K562 (cell line): ENCODE measurements around the gene ACSM6. TPM values are rescaled to one million over a fixed set of nuclear protein-coding genes. Genes with fewer than 3 reads are reported as not detected.

Experiments used
- ATAC-seq: fragments of 200-7000 bp; cut with Tn5 transposase; 3 replicates; pipeline ENCODE4 v1.9.1; 2020; ENCODE audit warnings: moderate library complexity
- BruUV-seq: library from RNA; stranded (reverse); fragments of 400-500 nt; replicated peaks from 2 replicates; lab custom pipeline; 2021; lab: Mats Ljungman, UMichigan
- CTCF ChIA-PET: fragments of 300-600 bp; formaldehyde crosslinking; extraction: SDS; loops from one replicate; lab custom pipeline; 2021; ENCODE audit warnings: low intra/inter-chr PET ratio; lab: Yijun Ruan, JAX
- POLR2A ChIA-PET: fragments of 300-600, 350-650 bp; sonication (Branson Sonifier 250); formaldehyde crosslinking; extraction: SDS; loops from one replicate; lab custom pipeline; 2021; ENCODE audit warnings: antibody characterized with exemption, inconsistent platforms; lab: Yijun Ruan, JAX
- DNase-seq, 4 experiments: peaks; one replicate each; pipeline versions ENCODE4 v3.0.0 to v3.0.0-alpha.2; 2011 to 2018; ENCODE audit warnings: low spot score in 3 of 4, mixed read lengths in 3 of 4; ENCODE audit errors: extremely low read depth in 1 of 4
- FAIRE-seq: peaks from 2 replicates; lab custom pipeline; 2011; peaks lifted over from hg19 to GRCh38; lab: Jason Lieb, UNC
- H2AFZ ChIP-seq: 2 replicates; pipeline ENCODE4 v1.6.0; 2011; ENCODE audit warnings: low read depth, low read length, control low read depth, inconsistent platforms
- H3K27ac ChIP-seq: fragments of 200-600 bp; 3 replicates; pipeline ENCODE4 v1.8.0; 2011; ENCODE audit warnings: low read depth, mild to moderate bottlenecking, control low read depth, inconsistent platforms, low read length, moderate library complexity, mixed read lengths; ENCODE audit errors: extremely low read depth
- H3K27me3 ChIP-seq, 2 experiments: fragments of 300-600 bp in 1 of 2; 2 replicates in 1 of 2; 3 replicates in 1 of 2; pipeline versions ENCODE4 v1.6.0 to v1.8.0; 2011; ENCODE audit warnings: inconsistent platforms in 2 of 2, low read length in 2 of 2, mild to moderate bottlenecking in 1 of 2, mixed read lengths in 1 of 2, moderate library complexity in 1 of 2; ENCODE audit not compliant: control insufficient read depth in 2 of 2, insufficient read depth in 2 of 2
- H3K36me3 ChIP-seq: fragments of 300-600 bp; 3 replicates; pipeline ENCODE4 v1.8.0; 2011; ENCODE audit warnings: mild to moderate bottlenecking, low read length, inconsistent platforms; ENCODE audit not compliant: control insufficient read depth, insufficient read depth
- H3K4me1 ChIP-seq, 2 experiments: fragments of 200-600 bp in 1 of 2; replicated peaks in 1 of 2; 2 replicates in 1 of 2; 3 replicates in 1 of 2; pipeline versions ENCODE4 v1.5.1 to v1.8.0; 2011; ENCODE audit warnings: inconsistent platforms in 2 of 2, low read length in 2 of 2, mild to moderate bottlenecking in 1 of 2, mixed read lengths in 1 of 2, moderate library complexity in 1 of 2; ENCODE audit not compliant: control insufficient read depth in 2 of 2, insufficient read depth in 2 of 2
- H3K4me2 ChIP-seq: 2 replicates; pipeline ENCODE4 v1.6.1; 2011; ENCODE audit warnings: low read length, control low read depth, inconsistent platforms, mixed read lengths; ENCODE audit not compliant: insufficient read depth
- H3K4me3 ChIP-seq: fragments of 200-600 bp; sonication (generic), shearing (Covaris generic); 2 replicates; pipeline ENCODE4 v1.5.1; 2016; ENCODE audit warnings: control low read depth, inconsistent platforms
- H3K79me2 ChIP-seq: fragments of 200-600 bp; 3 replicates; pipeline ENCODE4 v1.8.0; 2011; ENCODE audit warnings: low read length, inconsistent platforms; ENCODE audit not compliant: control insufficient read depth, insufficient read depth
- H3K9ac ChIP-seq, 2 experiments: 2 replicates each; pipeline versions ENCODE4 v1.6.0 to v1.6.1; 2011; ENCODE audit warnings: low read depth in 2 of 2, low read length in 2 of 2, control low read depth in 1 of 2, inconsistent platforms in 1 of 2, mild to moderate bottlenecking in 1 of 2, mixed read lengths in 1 of 2; ENCODE audit not compliant: insufficient read depth in 1 of 2
- H3K9me1 ChIP-seq: one replicate; pipeline ENCODE4 v1.6.0; 2011; ENCODE audit warnings: inconsistent platforms, mild to moderate bottlenecking, low read length, moderate library complexity; ENCODE audit not compliant: control insufficient read depth, insufficient read depth
- H3K9me3 ChIP-seq: replicated peaks from 2 replicates; pipeline ENCODE4 v1.5.1; 2011; ENCODE audit warnings: low read depth, low read length, inconsistent platforms; ENCODE audit not compliant: control insufficient read depth, insufficient read depth
- H4K20me1 ChIP-seq: replicated peaks from 2 replicates; pipeline ENCODE4 v1.6.1; 2011; ENCODE audit warnings: low read length, inconsistent platforms, mixed read lengths; ENCODE audit not compliant: control insufficient read depth, insufficient read depth
- CBX5 ChIP-seq: IDR thresholded peaks from 2 replicates; pipeline ENCODE4 v1.6.1; 2014; ENCODE audit warnings: low read depth, borderline replicate concordance
- CTCF ChIP-seq, 3 experiments: IDR thresholded peaks in 2 of 3; conservative IDR thresholded peaks in 1 of 3; 2 replicates each; pipeline ENCODE4 v1.5.1; 2011 to 2012; ENCODE audit warnings: low read length in 3 of 3, mild to moderate bottlenecking in 3 of 3, control low read depth in 2 of 3, improper control_type of control experiment in 1 of 3, inconsistent platforms in 1 of 3, low read depth in 1 of 3, mixed read lengths in 1 of 3, moderate library complexity in 1 of 3; ENCODE audit not compliant: insufficient read depth in 2 of 3
- FOXP4 ChIP-seq: sonication (generic); formaldehyde crosslinking; IDR thresholded peaks from 2 replicates; pipeline ENCODE4 v1.8.0; 2022; ENCODE audit warnings: mild to moderate bottlenecking, missing genetic modification reagents, borderline replicate concordance
- NR2F6 ChIP-seq: fragments of 450-650 bp; formaldehyde crosslinking; IDR thresholded peaks from 2 replicates; pipeline ENCODE4 v1.4.0; 2020; ENCODE audit warnings: mild to moderate bottlenecking
- PHB ChIP-seq: fragments of 250-450 bp; sonication (Bioruptor Pico); IDR thresholded peaks from 2 replicates; pipeline ENCODE4 v1.5.0; 2021
- RFX5 ChIP-seq: IDR thresholded peaks from 2 replicates; pipeline ENCODE4 v1.6.1; 2011; ENCODE audit warnings: low read depth, mild to moderate bottlenecking, improper control_type of control experiment, low read length
- SUPT5H ChIP-seq: fragments of 450-650 bp; IDR thresholded peaks from 2 replicates; pipeline ENCODE4 v1.6.1; 2016
- TGIF2 ChIP-seq: sonication (generic); formaldehyde crosslinking; IDR thresholded peaks from 2 replicates; pipeline ENCODE4 v1.8.1; 2022; ENCODE audit warnings: mild to moderate bottlenecking, missing genetic modification reagents, moderate library complexity
- ZKSCAN3 ChIP-seq: fragments of 250-450 bp; sonication (Bioruptor Pico); IDR thresholded peaks from 2 replicates; pipeline ENCODE4 v1.4.0; 2020
- ZNF140 ChIP-seq: fragments of 250-450 bp; sonication (Bioruptor Pico); IDR thresholded peaks from 2 replicates; pipeline ENCODE4 v1.8.0; 2021; ENCODE audit warnings: moderate library complexity, mild to moderate bottlenecking, inconsistent platforms
- ZNF253 ChIP-seq: fragments of 250-450 bp; sonication (Bioruptor Pico); conservative IDR thresholded peaks from 2 replicates; pipeline ENCODE4 v1.6.1; 2021; ENCODE audit warnings: mild to moderate bottlenecking
- ZNF586 ChIP-seq: fragments of 450-650 bp; formaldehyde crosslinking; conservative IDR thresholded peaks from 2 replicates; pipeline ENCODE4 v1.4.0; 2020; ENCODE audit warnings: mild to moderate bottlenecking, moderate library complexity
- ZNF699 ChIP-seq: fragments of 250-450 bp; sonication (Bioruptor Pico); IDR thresholded peaks from 2 replicates; pipeline ENCODE4 v1.8.0; 2021; ENCODE audit warnings: mild to moderate bottlenecking, moderate library complexity; ENCODE audit not compliant: insufficient replicate concordance
- WGBS: fragments of 100-300 bp; shearing (Covaris generic); methylation state at CpG from one replicate; pipeline ENCODE4 v1.1.6; 2016; ENCODE audit warnings: low coverage, mixed read lengths; ENCODE audit not compliant: insufficient coverage; ENCODE audit errors: missing lambda C conversion rate; 5-methylcytosine and 5-hydroxymethylcytosine counted together
- in situ Hi-C: fragments of 300-500 bp; cut with MboI; formaldehyde crosslinking; loops from 4 replicates; pipeline ENCODE4 v1.15.0; 2018; ENCODE audit warnings: inconsistent platforms, mixed read lengths
- intact Hi-C: fragments of 100-400 bp; cut with micrococcal nuclease; formaldehyde crosslinking; loops from 2 replicates; pipeline ENCODE4 v1.14.2; 2022
- polyA plus RNA-seq, 8 experiments: library from polyadenylated mRNA; depleted of rRNA in 4 of 8; stranded (reverse) in 5 of 8; unstranded in 3 of 8; fragments of >200 nt; fragmentation: Nextera tagmentation in 2 of 8; fragmentation: Illumina TruSeq in 1 of 8; extraction: Ambion mirVana in 2 of 8; extraction: Trizol in 1 of 8; gene quantifications; 2 replicates each; pipeline versions ENCODE4 v1.2.1 to v1.2.3, GENCODE V29; 2011 to 2014; ENCODE audit warnings: inconsistent platforms in 1 of 8, missing spikeins in 1 of 8
- total RNA-seq, 7 experiments: library from RNA; depleted of rRNA in 6 of 7; stranded (reverse); fragments of >200 nt in 6 of 7; fragmentation: Illumina TruSeq in 2 of 7; extraction: Trizol in 2 of 7; gene quantifications; 2 replicates each; pipeline versions ENCODE4 v1.2.1 to v1.2.3, GENCODE V29; 2011 to 2021; ENCODE audit warnings: low replicate concordance in 1 of 7
- TF ChIP-seq, protein P1 (sequence below): fragments of 250-450 bp; sonication (Bioruptor Pico); IDR thresholded peaks from 2 replicates; pipeline ENCODE4 v1.5.0; 2021
- TF ChIP-seq, protein P2 (sequence below): fragments of 250-450 bp; sonication (Bioruptor Pico); IDR thresholded peaks from 2 replicates; pipeline ENCODE4 v1.9.0; 2021; ENCODE audit warnings: mild to moderate bottlenecking

The ACSM6 gene
- total and polyA plus RNA-seq, 9 of the 15 experiments (the other 6 are each of a cell fraction or from before 2014, with no cell fraction given): not detected

DNA sequence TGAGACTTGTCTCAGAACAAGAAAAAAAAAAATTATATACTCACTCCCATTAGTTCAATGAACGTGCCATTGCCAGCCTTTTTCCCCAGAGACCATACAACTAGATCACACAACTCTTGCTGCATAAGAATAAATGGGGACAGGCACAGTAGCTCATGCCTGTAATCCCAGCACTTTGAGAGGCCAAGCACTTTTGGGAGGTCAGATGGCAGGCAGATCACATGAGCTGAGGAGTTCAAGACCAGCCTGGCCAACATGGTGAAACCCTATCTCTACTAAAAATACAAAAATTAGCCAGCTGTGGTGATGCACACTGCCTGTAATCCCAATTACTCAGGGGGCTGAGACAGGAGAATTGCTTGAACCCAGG, 83.1 kb downstream of the ACSM6 start (continued):
- no peak for TF ChIP-seq ZKSCAN3

DNA sequence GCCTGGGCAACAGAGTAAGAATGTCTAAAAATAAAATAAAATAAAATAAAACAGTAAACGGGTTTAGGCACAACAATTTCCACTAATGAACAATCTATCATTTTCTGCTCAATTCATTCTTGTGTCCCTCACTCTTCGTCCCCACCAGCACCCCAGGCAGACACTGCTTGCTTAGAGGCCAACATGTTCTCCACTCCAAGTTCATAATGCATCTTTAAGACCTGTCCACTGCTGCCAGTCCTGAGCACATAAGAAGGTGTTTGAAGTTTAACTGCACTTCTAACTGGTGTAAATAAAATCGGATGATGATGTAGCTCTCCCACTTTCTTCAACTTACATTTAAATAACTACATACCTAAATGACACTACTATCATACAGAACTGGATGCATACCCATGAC, 83.6 kb downstream of the ACSM6 start:
- Histone ChIP-seq H2AFZ (no peak overlapping the region), H3K9me1 (peaks cover 4% of the 10 kb centered on the region), H3K36me3 (no peaks in the 10 kb centered on the region), H3K27me3 (no peaks in the 10 kb centered on the region), H3K79me2 (peaks cover 94% of the 10 kb centered on the region), H3K4me2 (no peak overlapping the region), H4K20me1 (peaks cover 15% of the 10 kb centered on the region), H3K9me3 (no peaks in the 10 kb centered on the region; the same call in 1 of the 2 replicates), H3K4me1 (peaks cover 18 to 36% of the 10 kb centered on the region in 2 experiments), H3K4me3 (no peak overlapping the region), H3K9ac (no peak overlapping the region), H3K27ac (no peak overlapping the region)
- in situ Hi-C loops: no loop called here
- BruUV-seq: no TSS peak
- ChIA-PET CTCF (no interaction called here), POLR2A (interaction anchor here (0.7 to 1.4 kb wide), 2 partner anchors 9 to 17 kb away, joined by 3 read pairs; no protein-coding TSS in a partner anchor)
- ATAC-seq: no peak
- WGBS: 22% methylated on average over 3 of the region's 3 CpGs
- DNase-seq: no peak
- intact Hi-C loops: no loop called here
- TF ChIP-seq, protein P1, sequence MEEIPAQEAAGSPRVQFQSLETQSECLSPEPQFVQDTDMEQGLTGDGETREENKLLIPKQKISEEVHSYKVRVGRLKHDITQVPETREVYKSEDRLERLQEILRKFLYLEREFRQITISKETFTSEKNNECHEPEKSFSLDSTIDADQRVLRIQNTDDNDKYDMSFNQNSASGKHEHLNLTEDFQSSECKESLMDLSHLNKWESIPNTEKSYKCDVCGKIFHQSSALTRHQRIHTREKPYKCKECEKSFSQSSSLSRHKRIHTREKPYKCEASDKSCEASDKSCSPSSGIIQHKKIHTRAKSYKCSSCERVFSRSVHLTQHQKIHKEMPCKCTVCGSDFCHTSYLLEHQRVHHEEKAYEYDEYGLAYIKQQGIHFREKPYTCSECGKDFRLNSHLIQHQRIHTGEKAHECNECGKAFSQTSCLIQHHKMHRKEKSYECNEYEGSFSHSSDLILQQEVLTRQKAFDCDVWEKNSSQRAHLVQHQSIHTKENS (CRISPR knock-in tag): no peak
- TF ChIP-seq CBX5 (no peak), RFX5 (no peak), TGIF2 (CRISPR knock-in tag) (no peak), CTCF (IDR thresholded peaks at IDR 0.05 in 2 of 3, conservative IDR thresholded peaks at IDR 0.05 in 1 of 3; ENCODE audit: insufficient read depth in 2 of 3, low read depth in 1 of 3, low read length in 3 of 3) (no peak), ZNF586 (CRISPR knock-in tag) (no peak), SUPT5H (no peak), PHB (CRISPR knock-in tag) (no peak), ZNF699 (no peak), ZNF253 (CRISPR knock-in tag) (no peak), FOXP4 (no peak), NR2F6 (CRISPR knock-in tag) (no peak), ZNF140 (CRISPR knock-in tag) (no peak)
- TF ChIP-seq, protein P2, sequence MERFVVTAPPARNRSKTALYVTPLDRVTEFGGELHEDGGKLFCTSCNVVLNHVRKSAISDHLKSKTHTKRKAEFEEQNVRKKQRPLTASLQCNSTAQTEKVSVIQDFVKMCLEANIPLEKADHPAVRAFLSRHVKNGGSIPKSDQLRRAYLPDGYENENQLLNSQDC (CRISPR knock-in tag): no peak
- no peak for FAIRE-seq
